Measurements from ENCODE around the gene CXADR. TPM values are rescaled to one million over a fixed set of nuclear protein-coding genes. Genes with fewer than 3 reads are reported as not detected.
A peak's percentile ranks its signal among the peaks of the same experiment; 100 is the strongest.

Gene CXADR
- 21.1 and 22.1 TPM in 2 replicates for total RNA-seq

DNA sequence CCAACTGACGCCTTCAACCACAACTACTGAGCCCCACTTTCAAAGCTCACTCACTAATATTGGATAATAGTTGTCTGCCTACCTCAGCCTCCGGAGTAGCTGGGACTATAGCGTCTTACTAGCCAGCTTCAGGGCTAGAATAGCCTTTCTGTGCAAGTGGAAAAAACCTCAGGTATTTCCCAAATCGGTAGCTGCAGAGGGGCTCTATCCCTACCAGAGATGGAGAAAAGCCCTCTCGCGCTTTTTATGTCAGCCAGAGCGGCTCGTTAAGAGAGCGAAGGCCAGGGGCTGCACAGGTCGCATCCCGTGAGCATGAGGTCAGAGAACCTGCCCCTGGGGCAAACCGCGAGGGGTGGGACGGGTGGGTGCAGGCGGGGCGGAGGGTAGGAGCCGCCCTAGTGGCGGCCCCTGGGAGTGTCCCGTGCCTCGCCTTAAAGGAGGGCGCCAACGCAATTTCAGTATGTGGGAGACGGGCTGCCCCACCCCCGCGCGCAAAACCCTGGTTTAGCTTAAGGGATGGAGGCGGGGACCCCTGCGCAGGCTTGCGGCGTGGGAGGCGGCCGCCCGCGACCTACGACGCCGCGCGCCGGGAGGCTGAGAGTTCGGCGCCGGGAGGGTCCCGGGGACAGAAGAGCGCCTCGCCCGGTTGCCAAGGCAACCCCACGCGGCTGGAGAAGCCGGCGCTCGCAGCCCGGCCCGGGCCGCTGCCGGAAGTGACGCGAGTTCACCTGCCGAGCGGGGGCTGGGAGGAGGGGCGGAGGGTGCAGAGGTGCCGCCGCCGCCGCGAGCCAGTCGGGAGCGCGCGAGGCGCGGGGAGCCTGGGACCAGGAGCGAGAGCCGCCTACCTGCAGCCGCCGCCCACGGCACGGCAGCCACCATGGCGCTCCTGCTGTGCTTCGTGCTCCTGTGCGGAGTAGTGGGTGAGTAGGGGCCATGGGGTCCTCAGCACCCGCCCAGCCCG, at the start of gene CXADR:
TSS of gene CXADR (plus strand) at position 791 of the 961 bp plus-strand sequence. CDS start at position 878, 87 bp downstream.
- TF ChIP-seq, protein P1, sequence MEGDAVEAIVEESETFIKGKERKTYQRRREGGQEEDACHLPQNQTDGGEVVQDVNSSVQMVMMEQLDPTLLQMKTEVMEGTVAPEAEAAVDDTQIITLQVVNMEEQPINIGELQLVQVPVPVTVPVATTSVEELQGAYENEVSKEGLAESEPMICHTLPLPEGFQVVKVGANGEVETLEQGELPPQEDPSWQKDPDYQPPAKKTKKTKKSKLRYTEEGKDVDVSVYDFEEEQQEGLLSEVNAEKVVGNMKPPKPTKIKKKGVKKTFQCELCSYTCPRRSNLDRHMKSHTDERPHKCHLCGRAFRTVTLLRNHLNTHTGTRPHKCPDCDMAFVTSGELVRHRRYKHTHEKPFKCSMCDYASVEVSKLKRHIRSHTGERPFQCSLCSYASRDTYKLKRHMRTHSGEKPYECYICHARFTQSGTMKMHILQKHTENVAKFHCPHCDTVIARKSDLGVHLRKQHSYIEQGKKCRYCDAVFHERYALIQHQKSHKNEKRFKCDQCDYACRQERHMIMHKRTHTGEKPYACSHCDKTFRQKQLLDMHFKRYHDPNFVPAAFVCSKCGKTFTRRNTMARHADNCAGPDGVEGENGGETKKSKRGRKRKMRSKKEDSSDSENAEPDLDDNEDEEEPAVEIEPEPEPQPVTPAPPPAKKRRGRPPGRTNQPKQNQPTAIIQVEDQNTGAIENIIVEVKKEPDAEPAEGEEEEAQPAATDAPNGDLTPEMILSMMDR (conservative IDR thresholded peaks at IDR 0.05; ENCODE audit: low read depth, low read length): peak; percentile 39
- DNase-seq (ENCODE audit: low read depth): no peak
- peak within 1 kb of the TSS; percentile 73 for H3K4me3 ChIP-seq (ENCODE audit: low read depth, low read length)

DNA sequence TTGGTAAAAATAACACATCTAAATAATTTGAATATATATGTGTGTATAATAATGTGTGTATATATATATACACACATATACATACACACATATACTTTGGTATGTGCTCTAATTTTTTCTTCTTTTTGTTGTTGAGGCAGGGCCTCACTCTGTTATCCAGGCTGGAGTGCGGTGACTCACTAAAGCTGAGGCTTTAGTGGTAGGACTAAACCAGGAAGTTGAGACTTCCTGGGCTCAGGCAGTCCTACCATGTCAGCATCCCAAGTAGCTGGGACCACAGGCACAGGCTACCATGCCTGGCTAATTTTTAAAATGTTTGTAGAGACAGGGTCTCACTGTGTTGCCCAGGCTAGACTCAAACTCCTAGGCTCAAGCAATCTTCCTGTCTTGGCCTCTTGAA, 46.7 kb upstream of the CXADR start:
- TF ChIP-seq, protein P1 (conservative IDR thresholded peaks at IDR 0.05; ENCODE audit: low read depth, low read length): no peak
- no peak for DNase-seq (ENCODE audit: low read depth)
- H3K4me3 ChIP-seq (ENCODE audit: low read depth, low read length): no peak overlapping the region

DNA sequence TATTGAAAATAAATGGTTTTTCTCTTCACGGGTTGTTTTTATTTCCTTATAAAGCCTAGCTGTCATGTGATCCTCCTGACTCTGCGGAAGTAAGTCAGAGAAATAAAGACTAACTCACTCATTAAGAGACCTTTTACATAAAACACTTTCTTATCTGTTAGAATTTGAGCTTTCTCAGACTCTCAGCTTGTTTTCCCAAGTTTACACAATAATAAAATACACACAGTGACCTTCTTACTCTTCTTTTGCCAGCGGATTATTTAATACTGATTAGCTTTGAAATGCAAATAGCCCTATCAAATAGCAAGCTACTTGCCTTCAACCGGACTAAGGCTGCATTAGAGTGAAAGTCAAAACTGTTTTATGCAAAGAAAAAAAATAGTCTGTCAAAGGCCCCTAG, 45.5 kb upstream of the CXADR start:
- TF ChIP-seq, protein P1 (conservative IDR thresholded peaks at IDR 0.05; ENCODE audit: low read depth, low read length): no peak
- DNase-seq (ENCODE audit: low read depth): no peak
- H3K4me3 ChIP-seq (ENCODE audit: low read depth, low read length): no peak overlapping the region

DNA sequence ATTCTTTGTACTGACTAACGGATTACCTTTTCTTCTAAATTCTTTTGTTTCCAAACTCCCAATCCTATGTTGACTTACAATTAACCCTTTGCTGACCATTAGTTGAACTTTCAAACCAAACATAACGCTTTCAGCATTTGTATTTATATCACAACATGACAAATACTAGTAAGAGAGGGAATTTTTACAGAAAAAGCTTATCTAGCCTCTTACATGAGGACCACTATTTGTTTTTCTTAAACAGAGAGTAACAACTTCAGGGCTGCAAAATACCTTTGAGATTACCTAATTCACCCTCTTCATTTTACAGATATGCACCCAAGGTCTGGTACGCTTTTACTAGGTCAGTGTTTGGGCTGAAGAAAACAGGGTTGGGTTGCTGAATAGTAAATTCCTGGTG, 45.0 kb upstream of the CXADR start:
- no peak for DNase-seq (ENCODE audit: low read depth)

DNA sequence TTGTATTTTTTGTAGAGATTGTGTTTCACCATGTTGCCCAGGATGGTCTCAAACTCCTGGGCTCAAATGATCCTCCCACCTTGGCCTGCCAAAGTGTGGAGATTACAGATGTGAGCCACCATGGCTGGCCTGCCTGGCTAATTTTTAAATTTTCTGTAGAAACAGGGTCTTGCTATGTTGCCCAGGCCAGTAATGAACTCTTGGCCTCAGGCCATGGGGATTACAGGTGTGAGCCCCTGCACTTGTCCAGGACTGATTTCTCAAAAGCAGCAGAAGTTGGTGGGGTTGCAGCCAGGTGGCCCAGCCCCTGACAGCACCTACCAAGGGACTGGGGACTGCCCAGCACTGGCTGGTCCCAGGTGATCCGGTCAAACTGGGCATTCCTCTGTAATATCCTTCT, 44.1 kb upstream of the CXADR start:
- TF ChIP-seq, protein P1 (conservative IDR thresholded peaks at IDR 0.05; ENCODE audit: low read depth, low read length): no peak
- no peak for DNase-seq (ENCODE audit: low read depth)
- H3K4me3 ChIP-seq (ENCODE audit: low read depth, low read length): no peak overlapping the region

More for the DNA sequence above, 45.0 kb upstream of the CXADR start:
- H3K4me3 ChIP-seq (ENCODE audit: low read depth, low read length): no peak overlapping the region
- TF ChIP-seq, protein P1 (conservative IDR thresholded peaks at IDR 0.05; ENCODE audit: low read depth, low read length): no peak

DNA sequence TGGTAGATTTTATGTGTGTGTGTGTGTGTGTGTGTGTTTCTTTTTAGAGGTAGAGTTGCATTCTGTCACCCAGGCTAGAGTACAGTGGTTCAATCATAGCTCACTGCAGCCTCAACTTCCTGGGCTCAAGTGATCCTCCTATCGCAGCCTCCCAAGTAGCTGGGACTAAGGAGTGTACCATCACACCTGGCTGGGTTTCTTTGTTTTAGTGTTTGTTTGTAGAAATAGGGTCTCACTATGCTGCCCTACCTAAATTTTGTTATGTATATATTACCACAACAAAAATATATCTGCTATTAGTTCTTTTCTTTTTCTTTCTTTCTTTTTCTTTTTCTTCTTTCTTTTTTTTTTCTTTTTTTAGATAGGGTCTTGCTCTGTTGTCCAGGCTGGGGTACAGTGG, 43.1 kb upstream of the CXADR start:
- DNase-seq (ENCODE audit: low read depth): no peak
- no peak overlapping the region for H3K4me3 ChIP-seq (ENCODE audit: low read depth, low read length)
- TF ChIP-seq, protein P1 (conservative IDR thresholded peaks at IDR 0.05; ENCODE audit: low read depth, low read length): no peak

Data from epithelial cell of proximal tubule (primary cell).